WTC11 (cell line): Measurements from ENCODE around the gene CUL9.

ENCODE experiments used
- CDX4 ChIP-seq: fragments of 250-450 bp; sonication (Bioruptor Pico); IDR thresholded peaks from 2 replicates; pipeline ENCODE4 v1.9.0; 2021; ENCODE audit warnings: moderate library complexity, mild to moderate bottlenecking, inconsistent platforms, borderline replicate concordance
- CTCF ChIP-seq: fragments of 200-600 bp; IDR thresholded peaks from 2 replicates; pipeline ENCODE4 v1.8.0; 2022; ENCODE audit warnings: antibody characterized with exemption
- GABPB1 ChIP-seq: sonication (generic); formaldehyde crosslinking; IDR thresholded peaks from 2 replicates; pipeline ENCODE4 v1.8.1; 2023; ENCODE audit warnings: mild to moderate bottlenecking, missing genetic modification reagents
- JUN ChIP-seq: sonication (generic); formaldehyde crosslinking; IDR thresholded peaks from 2 replicates; pipeline ENCODE4 v1.8.0; 2023; ENCODE audit warnings: mild to moderate bottlenecking, missing genetic modification reagents
- MAX ChIP-seq: sonication (generic); formaldehyde crosslinking; IDR thresholded peaks from 2 replicates; pipeline ENCODE4 v1.8.0; 2022; ENCODE audit warnings: mild to moderate bottlenecking, missing genetic modification reagents
- MXD4 ChIP-seq: fragments of 250-450 bp; sonication (Bioruptor Pico); IDR thresholded peaks from 2 replicates; pipeline ENCODE4 v1.8.0; 2021; ENCODE audit warnings: mild to moderate bottlenecking, moderate library complexity, borderline replicate concordance
- TP53 ChIP-seq: sonication (generic); formaldehyde crosslinking; IDR thresholded peaks from 2 replicates; pipeline ENCODE4 v1.8.1; 2023; ENCODE audit warnings: mild to moderate bottlenecking, missing genetic modification reagents
- ZBTB43 ChIP-seq: sonication (generic); formaldehyde crosslinking; IDR thresholded peaks from 2 replicates; pipeline ENCODE4 v1.8.1; 2023; ENCODE audit warnings: mild to moderate bottlenecking, missing genetic modification reagents
- ZNF263 ChIP-seq: sonication (generic); formaldehyde crosslinking; IDR thresholded peaks from 2 replicates; pipeline ENCODE4 v1.8.1; 2022; ENCODE audit warnings: low read depth, mild to moderate bottlenecking, moderate library complexity, missing genetic modification reagents
- ZNF425 ChIP-seq: fragments of 250-450 bp; sonication (Bioruptor Pico); conservative IDR thresholded peaks from 2 replicates; pipeline ENCODE4 v1.9.0; 2021; ENCODE audit warnings: mild to moderate bottlenecking
- ZSCAN18 ChIP-seq: fragments of 250-450 bp; sonication (Bioruptor Pico); IDR thresholded peaks from 2 replicates; pipeline ENCODE4 v2.1.2; 2022; ENCODE audit warnings: mild to moderate bottlenecking, moderate library complexity
- TF ChIP-seq, protein P1 (sequence below): sonication (generic); formaldehyde crosslinking; IDR thresholded peaks from 2 replicates; pipeline ENCODE4 v1.8.0; 2022; ENCODE audit warnings: mild to moderate bottlenecking, missing genetic modification reagents

DNA sequence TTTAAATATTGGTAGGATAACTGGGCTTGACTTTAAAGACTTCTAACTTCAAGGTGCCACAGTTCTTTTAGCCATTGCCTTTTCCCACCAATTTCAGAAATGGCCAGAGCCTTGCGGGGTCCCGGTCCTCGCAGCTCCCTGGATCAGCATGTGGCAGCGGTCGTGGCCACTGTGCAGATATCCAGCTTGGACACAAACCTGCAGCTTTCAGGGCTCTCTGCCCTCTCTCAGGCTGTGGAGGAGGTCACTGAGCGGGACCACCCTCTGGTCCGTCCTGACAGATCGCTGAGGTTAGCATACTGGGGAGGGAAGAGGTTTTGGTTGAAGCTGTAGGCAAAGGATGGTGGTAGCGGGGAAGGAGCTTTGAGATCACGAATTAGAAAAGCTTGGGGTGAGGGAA, 6.4 kb downstream of the CUL9 start:
- TF ChIP-seq CTCF (no peak), ZNF263 (CRISPR knock-in tag) (no peak), MXD4 (no peak), JUN (CRISPR knock-in tag) (no peak), GABPB1 (CRISPR knock-in tag) (no peak), CDX4 (CRISPR knock-in tag) (no peak), TP53 (CRISPR knock-in tag) (no peak), MAX (no peak), ZBTB43 (CRISPR knock-in tag) (no peak), ZSCAN18 (no peak), ZNF425 (CRISPR knock-in tag) (no peak)
- TF ChIP-seq, protein P1, sequence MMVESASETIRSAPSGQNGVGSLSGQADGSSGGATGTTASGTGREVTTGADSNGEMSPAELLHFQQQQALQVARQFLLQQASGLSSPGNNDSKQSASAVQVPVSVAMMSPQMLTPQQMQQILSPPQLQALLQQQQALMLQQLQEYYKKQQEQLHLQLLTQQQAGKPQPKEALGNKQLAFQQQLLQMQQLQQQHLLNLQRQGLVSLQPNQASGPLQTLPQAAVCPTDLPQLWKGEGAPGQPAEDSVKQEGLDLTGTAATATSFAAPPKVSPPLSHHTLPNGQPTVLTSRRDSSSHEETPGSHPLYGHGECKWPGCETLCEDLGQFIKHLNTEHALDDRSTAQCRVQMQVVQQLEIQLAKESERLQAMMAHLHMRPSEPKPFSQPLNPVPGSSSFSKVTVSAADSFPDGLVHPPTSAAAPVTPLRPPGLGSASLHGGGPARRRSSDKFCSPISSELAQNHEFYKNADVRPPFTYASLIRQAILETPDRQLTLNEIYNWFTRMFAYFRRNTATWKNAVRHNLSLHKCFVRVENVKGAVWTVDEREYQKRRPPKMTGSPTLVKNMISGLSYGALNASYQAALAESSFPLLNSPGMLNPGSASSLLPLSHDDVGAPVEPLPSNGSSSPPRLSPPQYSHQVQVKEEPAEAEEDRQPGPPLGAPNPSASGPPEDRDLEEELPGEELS (CRISPR knock-in tag) = no peak
